AG10803 (cell line): ENCODE measurements around the gene EXOC7.

ENCODE experiments used
- DNase-seq: peaks from one replicate; pipeline ENCODE4 v3.0.0; 2010; ENCODE audit warnings: low read depth
- H3K4me3 ChIP-seq: 2 replicates; pipeline ENCODE4 v1.5.1; 2011; ENCODE audit warnings: mild to moderate bottlenecking, low read length, control low read depth
- CTCF ChIP-seq: conservative IDR thresholded peaks from 2 replicates; pipeline ENCODE4 v1.5.1; 2011; ENCODE audit warnings: mild to moderate bottlenecking, low read length, control low read depth, inconsistent platforms

Gene EXOC7

GRCh38 chr17:76141212-76142038, 37.8 kb upstream of the EXOC7 start, which contains the start of gene FOXJ1:
Gene FOXJ1 (minus strand): TSS chr17:76141245. CDS start chr17:76140395, 850 bp downstream.
- TF ChIP-seq CTCF = no peak
- peak; percentile 71 for DNase-seq
- H3K4me3 ChIP-seq = peak within 1 kb of the TSS; percentile 54

- DNase-seq = no peak
- no peak for TF ChIP-seq CTCF
- peak overlapping the region; percentile 16; the same call in 1 of the 2 replicates for H3K4me3 ChIP-seq
Observed at GRCh38 chr17:76140661-76141211, 37.1 kb upstream of the EXOC7 start.

- no peak for DNase-seq
- no peak overlapping the region for H3K4me3 ChIP-seq
- no peak for TF ChIP-seq CTCF
Observed at GRCh38 chr17:76139801-76140660, 36.4 kb upstream of the EXOC7 start.

- no peak for DNase-seq
- no peak overlapping the region for H3K4me3 ChIP-seq
- no peak for TF ChIP-seq CTCF
Observed at GRCh38 chr17:76138896-76139752, 35.5 kb upstream of the EXOC7 start.

GRCh38 chr17:76138234-76138895, 34.8 kb upstream of the EXOC7 start:
- no peak for DNase-seq
- no peak overlapping the region for H3K4me3 ChIP-seq

More at GRCh38 chr17:76138234-76138895, 34.8 kb upstream of the EXOC7 start:
- no peak for TF ChIP-seq CTCF
